Brain microvascular endothelial cell (primary cell): ENCODE data around the gene CCDC170.

Source experiments
- DNase-seq: peaks from one replicate; pipeline ENCODE4 v3.0.0-alpha.2; 2020
- H3K27ac ChIP-seq: fragments of 250-450 bp; sonication (Bioruptor Pico); 2 replicates; pipeline ENCODE4 v1.5.1; 2020; ENCODE audit warnings: mild to moderate bottlenecking, moderate library complexity
- H3K27me3 ChIP-seq: fragments of 250-450 bp; sonication (Bioruptor Pico); replicated peaks from 2 replicates; pipeline ENCODE4 v1.5.1; 2020; ENCODE audit warnings: mild to moderate bottlenecking
- H3K36me3 ChIP-seq: fragments of 250-450 bp; sonication (Bioruptor Pico); replicated peaks from 2 replicates; pipeline ENCODE4 v1.5.1; 2020; ENCODE audit warnings: mild to moderate bottlenecking
- H3K4me3 ChIP-seq: 2 replicates; pipeline ENCODE4 v1.5.1; 2011; ENCODE audit warnings: low read depth, mild to moderate bottlenecking, control low read depth, low read length, moderate library complexity
- in situ Hi-C: cut with HindIII; loops from 2 replicates; pipeline ENCODE4 v1.10.0; 2017; ENCODE audit warnings: low sequenced_read_pairs, low pct_ligation_motif_present
- TF ChIP-seq, protein P1 (sequence below): IDR thresholded peaks from 2 replicates; pipeline ENCODE4 v1.5.1; 2011; ENCODE audit warnings: low read depth, mild to moderate bottlenecking, moderate library complexity, low read length, control low read depth, inconsistent platforms; ENCODE audit errors: missing control alignments

CCDC170 gene

DNA sequence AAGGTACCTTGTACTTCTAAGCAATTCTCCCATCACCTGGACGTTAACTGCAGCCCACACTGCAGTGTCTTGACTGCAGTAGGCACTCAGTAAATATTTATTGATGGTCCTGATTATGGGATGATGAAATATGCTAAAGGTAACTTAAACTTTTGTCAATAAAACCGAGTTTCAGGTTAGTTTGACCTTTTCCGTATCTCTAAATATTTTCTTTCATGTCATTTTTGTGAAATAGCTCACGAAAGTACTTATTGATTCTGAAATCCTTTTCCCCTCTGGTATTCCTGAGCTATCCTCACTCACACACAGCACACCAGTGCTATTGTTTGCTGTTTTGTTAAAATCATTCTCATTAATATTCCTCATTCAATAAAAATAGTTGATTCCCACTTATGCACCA is 164.3 kb downstream of the CCDC170 start:
- H3K27me3 ChIP-seq = no peaks in the 10 kb centered on the region
- DNase-seq = no peak
- no peak overlapping the region for H3K4me3 ChIP-seq
- TF ChIP-seq, protein P1, sequence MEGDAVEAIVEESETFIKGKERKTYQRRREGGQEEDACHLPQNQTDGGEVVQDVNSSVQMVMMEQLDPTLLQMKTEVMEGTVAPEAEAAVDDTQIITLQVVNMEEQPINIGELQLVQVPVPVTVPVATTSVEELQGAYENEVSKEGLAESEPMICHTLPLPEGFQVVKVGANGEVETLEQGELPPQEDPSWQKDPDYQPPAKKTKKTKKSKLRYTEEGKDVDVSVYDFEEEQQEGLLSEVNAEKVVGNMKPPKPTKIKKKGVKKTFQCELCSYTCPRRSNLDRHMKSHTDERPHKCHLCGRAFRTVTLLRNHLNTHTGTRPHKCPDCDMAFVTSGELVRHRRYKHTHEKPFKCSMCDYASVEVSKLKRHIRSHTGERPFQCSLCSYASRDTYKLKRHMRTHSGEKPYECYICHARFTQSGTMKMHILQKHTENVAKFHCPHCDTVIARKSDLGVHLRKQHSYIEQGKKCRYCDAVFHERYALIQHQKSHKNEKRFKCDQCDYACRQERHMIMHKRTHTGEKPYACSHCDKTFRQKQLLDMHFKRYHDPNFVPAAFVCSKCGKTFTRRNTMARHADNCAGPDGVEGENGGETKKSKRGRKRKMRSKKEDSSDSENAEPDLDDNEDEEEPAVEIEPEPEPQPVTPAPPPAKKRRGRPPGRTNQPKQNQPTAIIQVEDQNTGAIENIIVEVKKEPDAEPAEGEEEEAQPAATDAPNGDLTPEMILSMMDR = no peak
- in situ Hi-C loops = no loop called here
- no peaks in the 10 kb centered on the region for H3K36me3 ChIP-seq
- no peak overlapping the region for H3K27ac ChIP-seq

DNA sequence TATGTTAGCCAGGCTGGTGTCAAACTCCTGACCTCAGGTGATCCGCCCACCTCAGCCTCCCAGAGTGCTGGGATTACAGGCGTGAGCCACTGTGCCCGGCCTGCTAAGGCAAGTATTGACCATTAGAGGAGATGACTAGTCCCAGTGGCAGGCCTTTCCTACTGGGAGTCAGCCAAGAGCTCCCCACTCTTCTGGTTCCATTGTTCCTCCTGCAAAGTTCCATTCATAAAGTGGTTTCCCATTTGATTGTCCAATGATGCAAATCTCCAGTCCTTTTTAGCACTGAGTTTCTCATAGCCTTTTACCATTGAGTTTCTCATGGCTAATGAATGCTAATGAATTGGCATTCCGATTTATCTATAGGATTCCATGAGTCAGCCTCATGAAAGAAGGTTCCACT is 165.4 kb downstream of the CCDC170 start:
- Histone ChIP-seq H3K27me3 (no peaks in the 10 kb centered on the region), H3K4me3 (no peak overlapping the region), H3K36me3 (no peaks in the 10 kb centered on the region), H3K27ac (no peak overlapping the region)
- no peak for DNase-seq
- TF ChIP-seq, protein P1 = no peak
- in situ Hi-C loops = no loop called here

DNA sequence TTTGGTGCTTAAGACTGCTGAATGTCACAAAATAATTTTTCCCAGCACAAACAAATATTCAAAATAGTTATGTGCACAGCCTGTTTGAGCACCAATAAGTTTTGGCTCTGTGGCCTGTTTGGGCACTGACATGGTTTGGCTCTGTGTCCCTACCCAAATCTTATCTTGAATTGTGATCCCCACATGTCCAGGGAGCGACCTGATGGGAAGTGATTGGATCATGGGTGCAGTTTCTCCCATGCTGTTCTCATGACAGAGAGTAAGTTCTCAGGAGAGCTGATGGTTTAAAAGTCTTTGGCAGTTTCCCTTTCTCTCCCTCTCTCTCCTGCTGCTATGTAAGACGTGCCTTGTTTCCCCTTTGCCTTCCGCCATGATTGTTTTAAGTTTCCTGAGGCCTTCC is 167.7 kb downstream of the CCDC170 start:
- Histone ChIP-seq H3K36me3 (no peaks in the 10 kb centered on the region), H3K4me3 (no peak overlapping the region), H3K27me3 (no peaks in the 10 kb centered on the region), H3K27ac (no peak overlapping the region)
- no peak for DNase-seq
- TF ChIP-seq, protein P1 = no peak
- in situ Hi-C loops = no loop called here

DNA sequence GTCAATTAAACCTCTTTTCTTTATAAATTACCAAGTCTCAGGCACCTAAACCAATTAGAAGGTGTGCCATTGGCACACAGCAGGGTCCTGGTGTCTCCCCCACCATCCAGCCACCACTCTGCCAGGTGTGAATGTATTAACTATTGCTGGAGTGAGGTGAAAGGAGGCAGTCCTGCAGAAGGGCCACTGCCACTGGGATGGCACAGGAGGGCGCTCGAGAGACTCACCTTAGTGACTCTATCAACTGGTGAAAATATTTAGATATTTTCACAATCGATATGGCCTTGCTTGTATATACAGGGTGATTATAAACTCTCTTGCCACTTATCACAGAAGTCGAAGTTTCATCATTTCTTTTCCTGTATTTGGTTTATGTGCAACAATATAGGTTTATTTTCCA is 168.1 kb downstream of the CCDC170 start:
- no peaks in the 10 kb centered on the region for H3K27me3 ChIP-seq
- H3K27ac ChIP-seq = no peak overlapping the region
- no peak for DNase-seq
- TF ChIP-seq, protein P1 = peak; percentile 48
- no peak overlapping the region for H3K4me3 ChIP-seq
- H3K36me3 ChIP-seq = no peaks in the 10 kb centered on the region
- in situ Hi-C loops = no loop called here

DNA sequence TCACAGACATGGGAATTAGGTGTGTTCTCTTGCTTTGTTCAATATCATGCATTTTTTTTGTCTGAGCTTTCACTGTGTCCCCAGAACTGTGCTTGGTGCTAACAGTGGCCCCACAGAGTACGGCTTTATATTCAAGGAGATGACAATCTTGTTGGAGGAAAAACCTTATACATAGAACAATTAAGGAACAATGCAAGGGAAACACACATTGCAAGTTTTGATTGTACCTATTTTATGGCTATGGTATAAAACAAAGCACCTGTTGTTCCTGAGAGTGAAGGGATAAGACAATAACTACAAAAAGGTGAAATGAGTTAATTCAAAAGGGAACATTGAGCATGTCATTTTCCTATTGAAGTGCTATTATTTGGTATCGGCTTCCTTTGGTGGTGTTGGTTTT is 169.7 kb downstream of the CCDC170 start:
- TF ChIP-seq, protein P1 = no peak
- Histone ChIP-seq H3K27me3 (no peaks in the 10 kb centered on the region), H3K27ac (no peak overlapping the region), H3K36me3 (no peaks in the 10 kb centered on the region), H3K4me3 (no peak overlapping the region)
- in situ Hi-C loops = no loop called here
- no peak for DNase-seq

DNA sequence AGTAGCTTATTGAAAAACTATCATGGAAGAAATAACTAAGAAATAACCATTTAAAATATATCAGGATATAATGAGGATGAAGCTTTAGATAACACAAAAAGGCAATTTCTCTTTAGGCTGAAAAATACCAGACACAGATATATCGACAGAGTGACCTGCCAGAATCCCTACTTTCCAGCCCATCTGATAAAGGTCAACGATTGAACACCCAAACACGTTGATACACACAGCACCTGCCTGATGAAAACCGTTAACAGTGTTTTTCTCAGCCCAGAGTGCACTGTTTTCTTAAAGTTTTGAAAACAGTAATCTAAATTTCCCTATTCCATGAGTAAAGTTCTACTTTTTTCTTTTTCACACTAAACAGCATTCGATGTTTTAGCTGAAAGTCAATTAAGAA is 170.6 kb downstream of the CCDC170 start:
- Histone ChIP-seq H3K27ac (no peak overlapping the region), H3K36me3 (no peaks in the 10 kb centered on the region), H3K27me3 (no peaks in the 10 kb centered on the region), H3K4me3 (no peak overlapping the region)
- in situ Hi-C loops = no loop called here
- no peak for DNase-seq
- TF ChIP-seq, protein P1 = no peak
